PFSK-1 (cell line): ENCODE measurements around the gene CFAP65.

Experiments
- FOXP2 ChIP-seq: optimal IDR thresholded peaks from 2 replicates; pipeline ENCODE3; 2011; ENCODE audit warnings: borderline replicate concordance, control low read depth, inconsistent platforms; ENCODE audit not compliant: insufficient read depth; ENCODE audit errors: extremely low read length, extremely low read depth
- POLR2AphosphoS5 ChIP-seq: IDR thresholded peaks from 2 replicates; pipeline ENCODE4 v1.6.1; 2012; ENCODE audit warnings: low read depth, mild to moderate bottlenecking, control low read depth, low read length, moderate library complexity
- SIN3A ChIP-seq: IDR thresholded peaks from 2 replicates; pipeline ENCODE4 v1.6.1; 2012; ENCODE audit warnings: mild to moderate bottlenecking, low read length, moderate library complexity, borderline replicate concordance; ENCODE audit not compliant: insufficient read depth
- TAF1 ChIP-seq: IDR thresholded peaks from 2 replicates; pipeline ENCODE4 v1.6.1; 2012; ENCODE audit warnings: low read length, control low read depth, borderline replicate concordance; ENCODE audit not compliant: insufficient read depth
- TF ChIP-seq, protein P1 (sequence below), 2 experiments: IDR thresholded peaks; 2 replicates each; pipeline versions ENCODE4 v1.6.1 to v1.8.0; 2011 to 2012; ENCODE audit warnings: low read depth in 2 of 2, low read length in 2 of 2, control low read depth in 1 of 2, inconsistent platforms in 1 of 2, mild to moderate bottlenecking in 1 of 2, moderate library complexity in 1 of 2; ENCODE audit not compliant: insufficient read depth in 1 of 2

Gene CFAP65

DNA sequence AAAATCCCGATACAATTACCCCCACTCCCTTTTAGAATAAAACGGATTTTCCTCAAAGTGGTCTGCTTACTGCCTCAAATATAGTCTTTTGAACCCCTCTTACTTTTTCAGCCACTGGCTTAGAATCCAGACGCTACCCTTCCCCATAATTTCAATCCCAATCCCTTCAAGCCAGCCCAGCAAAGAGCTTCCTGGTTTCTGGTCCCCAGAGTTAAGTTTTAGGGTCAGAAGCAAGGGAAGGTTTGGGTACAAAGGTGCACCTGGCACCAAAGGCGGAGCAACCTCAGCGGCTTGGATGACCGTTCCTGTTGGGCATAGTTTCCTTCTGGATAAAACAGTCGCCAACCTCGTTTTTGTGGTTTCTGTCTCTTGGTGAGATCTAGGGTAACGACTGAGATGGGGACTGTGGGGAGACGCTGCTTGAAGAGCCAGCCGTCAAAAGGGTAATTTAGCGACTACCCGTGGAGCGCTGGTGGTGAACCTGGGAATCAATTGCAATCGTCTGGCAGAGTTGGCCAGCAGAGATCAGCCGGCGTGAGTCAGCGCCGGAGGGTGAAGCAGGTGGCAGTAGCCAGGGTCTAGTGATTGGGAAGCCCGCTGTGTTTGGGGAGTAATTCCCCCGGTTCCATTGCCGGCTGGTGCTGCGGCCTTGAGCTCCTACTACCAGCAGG is 57.9 kb downstream of the CFAP65 start:
- no peak for TF ChIP-seq TAF1
- TF ChIP-seq FOXP2: no peak
- TF ChIP-seq, protein P1, sequence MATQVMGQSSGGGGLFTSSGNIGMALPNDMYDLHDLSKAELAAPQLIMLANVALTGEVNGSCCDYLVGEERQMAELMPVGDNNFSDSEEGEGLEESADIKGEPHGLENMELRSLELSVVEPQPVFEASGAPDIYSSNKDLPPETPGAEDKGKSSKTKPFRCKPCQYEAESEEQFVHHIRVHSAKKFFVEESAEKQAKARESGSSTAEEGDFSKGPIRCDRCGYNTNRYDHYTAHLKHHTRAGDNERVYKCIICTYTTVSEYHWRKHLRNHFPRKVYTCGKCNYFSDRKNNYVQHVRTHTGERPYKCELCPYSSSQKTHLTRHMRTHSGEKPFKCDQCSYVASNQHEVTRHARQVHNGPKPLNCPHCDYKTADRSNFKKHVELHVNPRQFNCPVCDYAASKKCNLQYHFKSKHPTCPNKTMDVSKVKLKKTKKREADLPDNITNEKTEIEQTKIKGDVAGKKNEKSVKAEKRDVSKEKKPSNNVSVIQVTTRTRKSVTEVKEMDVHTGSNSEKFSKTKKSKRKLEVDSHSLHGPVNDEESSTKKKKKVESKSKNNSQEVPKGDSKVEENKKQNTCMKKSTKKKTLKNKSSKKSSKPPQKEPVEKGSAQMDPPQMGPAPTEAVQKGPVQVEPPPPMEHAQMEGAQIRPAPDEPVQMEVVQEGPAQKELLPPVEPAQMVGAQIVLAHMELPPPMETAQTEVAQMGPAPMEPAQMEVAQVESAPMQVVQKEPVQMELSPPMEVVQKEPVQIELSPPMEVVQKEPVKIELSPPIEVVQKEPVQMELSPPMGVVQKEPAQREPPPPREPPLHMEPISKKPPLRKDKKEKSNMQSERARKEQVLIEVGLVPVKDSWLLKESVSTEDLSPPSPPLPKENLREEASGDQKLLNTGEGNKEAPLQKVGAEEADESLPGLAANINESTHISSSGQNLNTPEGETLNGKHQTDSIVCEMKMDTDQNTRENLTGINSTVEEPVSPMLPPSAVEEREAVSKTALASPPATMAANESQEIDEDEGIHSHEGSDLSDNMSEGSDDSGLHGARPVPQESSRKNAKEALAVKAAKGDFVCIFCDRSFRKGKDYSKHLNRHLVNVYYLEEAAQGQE (IDR thresholded peaks at IDR 0.05; ENCODE audit: insufficient read depth in 1 of 2, low read depth in 2 of 2, low read length in 2 of 2): no peak
- TF ChIP-seq POLR2AphosphoS5: no peak
- no peak for TF ChIP-seq SIN3A

DNA sequence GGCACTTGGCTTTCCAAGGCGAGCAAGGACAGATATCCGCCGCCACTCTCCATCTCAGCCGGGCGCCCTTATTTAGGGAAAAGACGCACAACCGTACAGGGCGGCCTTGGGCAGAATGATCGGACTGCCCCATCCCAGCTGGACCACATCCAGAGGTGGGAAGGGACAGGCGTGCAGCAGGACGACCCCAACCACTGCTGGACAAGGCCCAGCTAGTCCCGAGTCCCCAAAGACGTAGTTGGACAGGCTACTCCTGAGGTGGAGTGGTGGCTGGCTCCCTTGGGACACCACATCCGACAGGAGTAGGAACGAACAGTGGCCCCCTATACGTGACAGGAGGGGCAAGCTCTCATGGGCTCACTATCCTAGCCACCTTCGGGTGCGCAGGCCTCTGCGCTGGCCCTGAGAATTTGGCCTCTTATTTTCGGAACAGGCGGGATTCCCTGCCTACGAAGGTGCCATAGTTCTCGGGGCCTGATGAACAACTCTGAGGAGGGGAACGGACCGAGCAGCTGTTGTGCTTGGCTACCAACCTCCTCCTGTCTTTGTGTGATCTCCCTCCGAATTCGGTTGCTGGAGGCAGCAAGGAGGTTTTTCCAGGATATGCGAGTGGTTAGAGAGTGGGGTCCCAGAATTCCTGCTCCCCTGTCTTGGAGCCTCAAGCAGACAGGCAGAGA is 58.6 kb downstream of the CFAP65 start:
- TF ChIP-seq POLR2AphosphoS5: no peak
- TF ChIP-seq, protein P1 (IDR thresholded peaks at IDR 0.05; ENCODE audit: insufficient read depth in 1 of 2, low read depth in 2 of 2, low read length in 2 of 2): no peak
- TF ChIP-seq TAF1: no peak
- no peak for TF ChIP-seq FOXP2
- no peak for TF ChIP-seq SIN3A

DNA sequence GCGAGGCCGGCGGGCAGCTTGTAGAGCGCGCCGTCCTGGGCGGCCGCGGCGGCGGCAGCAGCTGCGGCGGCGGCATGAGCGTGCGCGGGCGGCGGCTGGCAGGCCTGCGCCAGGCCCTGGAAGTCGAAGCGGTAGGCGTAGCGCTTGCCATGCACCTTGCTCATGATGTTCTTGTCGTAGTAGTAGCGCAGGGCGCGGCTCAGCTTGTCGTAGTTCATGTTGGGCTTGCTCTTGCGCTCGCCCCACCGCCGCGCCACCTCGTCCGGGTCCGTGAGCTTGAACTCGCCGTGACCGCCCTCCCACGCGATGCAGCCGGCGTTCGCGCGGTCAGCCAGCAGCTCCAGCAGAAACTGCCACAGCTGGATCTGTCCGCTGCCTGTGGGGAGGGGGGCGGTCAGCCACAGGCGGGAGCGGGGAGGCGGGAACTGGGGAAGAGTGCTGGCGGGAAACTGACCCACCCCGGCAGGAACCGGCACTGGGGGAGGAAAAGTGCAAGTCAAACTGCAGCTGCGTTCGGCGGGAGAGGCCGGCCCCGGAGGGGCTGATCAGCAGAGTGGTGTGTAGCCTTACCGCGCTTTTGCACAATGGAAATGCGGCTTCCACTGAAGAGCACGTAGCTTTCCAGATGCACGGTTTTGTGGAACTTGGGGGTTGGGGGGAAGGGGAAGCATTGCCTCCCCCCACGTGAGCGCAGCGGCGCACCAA is 59.3 kb downstream of the CFAP65 start:
- TF ChIP-seq TAF1 (no peak), FOXP2 (no peak), SIN3A (no peak), POLR2AphosphoS5 (no peak)
- TF ChIP-seq, protein P1 (IDR thresholded peaks at IDR 0.05; ENCODE audit: insufficient read depth in 1 of 2, low read depth in 2 of 2, low read length in 2 of 2): no peak

DNA sequence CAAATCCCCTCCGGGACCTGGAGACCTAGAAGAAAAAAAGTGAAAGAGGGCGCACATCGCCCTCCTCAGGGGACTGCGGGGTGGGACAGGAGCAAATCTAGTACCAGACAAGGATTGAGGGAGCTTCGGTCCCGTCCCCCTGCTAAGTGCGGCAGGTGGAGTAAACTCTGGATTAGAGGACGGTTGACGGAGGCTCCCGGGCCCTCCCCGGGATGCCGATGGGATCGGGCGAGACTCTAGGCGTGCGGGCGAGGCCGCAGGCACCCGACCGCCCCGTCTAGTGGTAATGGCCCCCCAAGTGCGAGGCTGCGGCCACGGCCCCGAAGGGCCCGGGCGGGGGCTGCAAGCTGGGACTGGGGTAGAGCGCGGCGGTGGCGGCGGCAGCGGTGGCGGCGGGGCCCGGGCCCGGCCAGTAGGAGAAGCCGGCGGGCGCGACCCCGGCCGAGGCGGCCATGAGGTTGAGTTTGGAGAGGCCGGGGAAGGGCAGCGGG is 59.9 kb downstream of the CFAP65 start:
- TF ChIP-seq FOXP2 (no peak), SIN3A (no peak), TAF1 (no peak), POLR2AphosphoS5 (no peak)
- TF ChIP-seq, protein P1 (IDR thresholded peaks at IDR 0.05; ENCODE audit: insufficient read depth in 1 of 2, low read depth in 2 of 2, low read length in 2 of 2): no peak
